BLaER1 (cell line): ENCODE data around the gene MEGF10.
"Not testable (repeated sequence)": the region's sequence is repeated elsewhere in the genome, so short reads cannot be mapped to it uniquely, and the experiment has no call there.

Source experiments
- H3K27ac ChIP-seq: shearing (Covaris generic); formaldehyde crosslinking; 2 replicates; pipeline ENCODE4 v1.8.1; 2022
- H3K27me3 ChIP-seq: shearing (Covaris generic); formaldehyde crosslinking; 2 replicates; pipeline ENCODE4 v1.8.1; 2022
- H3K36me3 ChIP-seq: shearing (Covaris generic); formaldehyde crosslinking; 2 replicates; pipeline ENCODE4 v1.8.1; 2022
- H3K4me1 ChIP-seq: shearing (Covaris generic); formaldehyde crosslinking; 2 replicates; pipeline ENCODE4 v1.8.1; 2022
- H3K4me2 ChIP-seq: shearing (Covaris generic); formaldehyde crosslinking; 2 replicates; pipeline ENCODE4 v1.8.1; 2022
- H3K4me3 ChIP-seq: shearing (Covaris generic); formaldehyde crosslinking; 2 replicates; pipeline ENCODE4 v1.8.1; 2022
- H3K9ac ChIP-seq: shearing (Covaris generic); formaldehyde crosslinking; 2 replicates; pipeline ENCODE4 v1.8.1; 2022
- H3K9me3 ChIP-seq: shearing (Covaris generic); formaldehyde crosslinking; 2 replicates; pipeline ENCODE4 v1.8.1; 2022
- H4K20me1 ChIP-seq: shearing (Covaris generic); formaldehyde crosslinking; 2 replicates; pipeline ENCODE4 v1.8.1; 2022
- Cebpa-rat ChIP-seq: shearing (Covaris generic); IDR thresholded peaks from 2 replicates; pipeline ENCODE4 v1.8.1; 2022

Gene MEGF10

GRCh38 chr5:127308945-127309344 lies 18.3 kb downstream of the MEGF10 start:
- Histone ChIP-seq H3K4me2 (no peak overlapping the region), H3K36me3 (no peaks in the 10 kb centered on the region), H3K4me3 (no peak overlapping the region), H3K9me3 (no peaks in the 10 kb centered on the region), H3K4me1 (peaks cover 7% of the 10 kb centered on the region; the same call in 1 of the 2 replicates), H3K27me3 (no peaks in the 10 kb centered on the region), H3K27ac (no peak overlapping the region), H4K20me1 (no peaks in the 10 kb centered on the region), H3K9ac (no peak overlapping the region)
- TF ChIP-seq Cebpa-rat, result no peak

- peaks cover 7% of the 10 kb centered on the region; the same call in 1 of the 2 replicates for H3K4me1 ChIP-seq
- H4K20me1 ChIP-seq, result no peaks in the 10 kb centered on the region
- H3K27ac ChIP-seq, result no peak overlapping the region
- H3K9me3 ChIP-seq, result no peaks in the 10 kb centered on the region
- H3K27me3 ChIP-seq, result no peaks in the 10 kb centered on the region
- H3K4me2 ChIP-seq, result no peak overlapping the region
- TF ChIP-seq Cebpa-rat, result no peak
- no peak overlapping the region for H3K4me3 ChIP-seq
- H3K9ac ChIP-seq, result no peak overlapping the region
- no peaks in the 10 kb centered on the region for H3K36me3 ChIP-seq
Measured at GRCh38 chr5:127311349-127311748, 20.8 kb downstream of the MEGF10 start.

GRCh38 chr5:127311781-127312525 lies 21.4 kb downstream of the MEGF10 start:
- H3K4me1 ChIP-seq, result peaks cover 7% of the 10 kb centered on the region; the same call in 1 of the 2 replicates
- no peaks in the 10 kb centered on the region for H3K36me3 ChIP-seq
- H3K27me3 ChIP-seq, result no peaks in the 10 kb centered on the region
- no peak overlapping the region for H3K4me3 ChIP-seq
- TF ChIP-seq Cebpa-rat, result no peak
- no peak overlapping the region for H3K27ac ChIP-seq
- H4K20me1 ChIP-seq, result no peaks in the 10 kb centered on the region
- H3K9me3 ChIP-seq, result no peaks in the 10 kb centered on the region
- peak overlapping the region; percentile 26; the same call in 1 of the 2 replicates for H3K4me2 ChIP-seq
- H3K9ac ChIP-seq, result no peak overlapping the region

DNA sequence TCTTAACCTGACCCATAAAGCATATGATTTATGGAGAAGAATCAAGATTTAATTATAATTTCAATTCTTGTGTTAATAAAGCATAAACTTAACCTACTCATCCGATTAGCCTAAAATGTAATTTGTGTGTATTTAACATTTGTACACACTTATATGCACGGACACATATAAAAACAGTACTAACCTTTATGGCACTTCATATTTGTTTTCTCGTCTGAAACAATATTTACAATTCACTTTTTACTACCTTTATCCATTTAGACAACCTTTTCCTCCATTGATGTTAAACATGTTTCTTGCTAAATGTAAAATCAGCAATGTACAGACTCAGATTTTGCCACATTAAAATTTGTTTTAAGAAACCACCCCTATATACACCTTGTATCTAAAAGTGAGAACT lies 22.8 kb downstream of the MEGF10 start:
- no peaks in the 10 kb centered on the region for H3K36me3 ChIP-seq
- TF ChIP-seq Cebpa-rat, result no peak
- no peaks in the 10 kb centered on the region for H3K9me3 ChIP-seq
- no peak overlapping the region for H3K4me2 ChIP-seq
- H3K27me3 ChIP-seq, result no peaks in the 10 kb centered on the region
- H3K4me1 ChIP-seq, result peaks cover 7% of the 10 kb centered on the region; the same call in 1 of the 2 replicates
- no peaks in the 10 kb centered on the region for H4K20me1 ChIP-seq
- H3K9ac ChIP-seq, result no peak overlapping the region
- no peak overlapping the region for H3K4me3 ChIP-seq
- H3K27ac ChIP-seq, result no peak overlapping the region

- H3K9ac ChIP-seq, result no peak overlapping the region
- H3K4me1 ChIP-seq, result peaks cover 7% of the 10 kb centered on the region; the same call in 1 of the 2 replicates
- H3K4me2 ChIP-seq, result no peak overlapping the region
- no peaks in the 10 kb centered on the region for H4K20me1 ChIP-seq
- TF ChIP-seq Cebpa-rat, result no peak
- no peak overlapping the region for H3K4me3 ChIP-seq
- H3K27ac ChIP-seq, result no peak overlapping the region
- no peaks in the 10 kb centered on the region for H3K27me3 ChIP-seq
- no peaks in the 10 kb centered on the region for H3K36me3 ChIP-seq
- H3K9me3 ChIP-seq, result no peaks in the 10 kb centered on the region
Measured at GRCh38 chr5:127313847-127314473, 23.4 kb downstream of the MEGF10 start.

GRCh38 chr5:127316011-127316410 lies 25.4 kb downstream of the MEGF10 start:
- Histone ChIP-seq H4K20me1 (no peaks in the 10 kb centered on the region), H3K36me3 (no peaks in the 10 kb centered on the region), H3K4me2 (no peak overlapping the region), H3K9ac (no peak overlapping the region), H3K4me3 (no peak overlapping the region), H3K9me3 (no peaks in the 10 kb centered on the region), H3K4me1 (peaks cover 20% of the 10 kb centered on the region), H3K27ac (no peak overlapping the region), H3K27me3 (no peaks in the 10 kb centered on the region)
- no peak for TF ChIP-seq Cebpa-rat

GRCh38 chr5:127317385-127317784 lies 26.8 kb downstream of the MEGF10 start:
- H3K9me3 ChIP-seq, H3K36me3 ChIP-seq, H3K9ac ChIP-seq, H4K20me1 ChIP-seq, H3K4me3 ChIP-seq, H3K27ac ChIP-seq, H3K27me3 ChIP-seq, H3K4me2 ChIP-seq: not testable (repeated sequence)
- H3K4me1 ChIP-seq, result peaks cover 18% of the 10 kb centered on the region

GRCh38 chr5:127320032-127320965 lies 29.7 kb downstream of the MEGF10 start:
- no peaks in the 10 kb centered on the region for H3K9me3 ChIP-seq
- no peaks in the 10 kb centered on the region for H4K20me1 ChIP-seq
- H3K27ac ChIP-seq, result no peak overlapping the region
- H3K27me3 ChIP-seq, result no peaks in the 10 kb centered on the region
- no peaks in the 10 kb centered on the region for H3K36me3 ChIP-seq
- no peak overlapping the region for H3K4me3 ChIP-seq
- H3K9ac ChIP-seq, result no peak overlapping the region
- no peak for TF ChIP-seq Cebpa-rat
- H3K4me2 ChIP-seq, result peak overlapping the region; percentile 53
- H3K4me1 ChIP-seq, result peaks cover 18% of the 10 kb centered on the region

DNA sequence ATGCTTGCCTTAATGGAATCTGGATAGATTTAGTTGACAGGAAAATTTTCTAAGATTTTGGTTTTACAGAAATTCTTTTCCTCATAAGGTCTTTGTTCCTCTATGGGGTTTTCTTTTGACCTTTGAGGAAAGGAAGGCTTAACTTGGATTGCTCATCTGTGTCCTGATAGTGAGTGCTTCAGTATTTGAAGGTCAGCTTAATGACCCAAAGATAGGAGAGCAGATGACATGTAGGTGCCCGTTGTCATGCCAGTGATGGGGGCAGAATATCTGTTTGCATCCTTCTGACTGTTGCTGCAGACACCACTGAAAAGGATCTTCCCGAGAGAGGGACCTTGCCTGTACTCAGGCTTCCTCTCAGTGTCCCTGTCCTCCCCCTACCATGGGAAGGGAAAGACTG lies 30.9 kb downstream of the MEGF10 start:
- H3K36me3 ChIP-seq, result no peaks in the 10 kb centered on the region
- H3K9me3 ChIP-seq, result no peaks in the 10 kb centered on the region
- peaks cover 18% of the 10 kb centered on the region for H3K4me1 ChIP-seq
- no peaks in the 10 kb centered on the region for H4K20me1 ChIP-seq
- no peak for TF ChIP-seq Cebpa-rat
- no peak overlapping the region for H3K27ac ChIP-seq
- H3K4me2 ChIP-seq, result peak overlapping the region; percentile 53; the same call in 1 of the 2 replicates
- H3K9ac ChIP-seq, result no peak overlapping the region
- H3K27me3 ChIP-seq, result no peaks in the 10 kb centered on the region
- H3K4me3 ChIP-seq, result no peak overlapping the region
